ENCODE results near the gene FLRT1.
A peak's percentile ranks its signal among the peaks of the same experiment; 100 is the strongest.

The FLRT1 gene

DNA sequence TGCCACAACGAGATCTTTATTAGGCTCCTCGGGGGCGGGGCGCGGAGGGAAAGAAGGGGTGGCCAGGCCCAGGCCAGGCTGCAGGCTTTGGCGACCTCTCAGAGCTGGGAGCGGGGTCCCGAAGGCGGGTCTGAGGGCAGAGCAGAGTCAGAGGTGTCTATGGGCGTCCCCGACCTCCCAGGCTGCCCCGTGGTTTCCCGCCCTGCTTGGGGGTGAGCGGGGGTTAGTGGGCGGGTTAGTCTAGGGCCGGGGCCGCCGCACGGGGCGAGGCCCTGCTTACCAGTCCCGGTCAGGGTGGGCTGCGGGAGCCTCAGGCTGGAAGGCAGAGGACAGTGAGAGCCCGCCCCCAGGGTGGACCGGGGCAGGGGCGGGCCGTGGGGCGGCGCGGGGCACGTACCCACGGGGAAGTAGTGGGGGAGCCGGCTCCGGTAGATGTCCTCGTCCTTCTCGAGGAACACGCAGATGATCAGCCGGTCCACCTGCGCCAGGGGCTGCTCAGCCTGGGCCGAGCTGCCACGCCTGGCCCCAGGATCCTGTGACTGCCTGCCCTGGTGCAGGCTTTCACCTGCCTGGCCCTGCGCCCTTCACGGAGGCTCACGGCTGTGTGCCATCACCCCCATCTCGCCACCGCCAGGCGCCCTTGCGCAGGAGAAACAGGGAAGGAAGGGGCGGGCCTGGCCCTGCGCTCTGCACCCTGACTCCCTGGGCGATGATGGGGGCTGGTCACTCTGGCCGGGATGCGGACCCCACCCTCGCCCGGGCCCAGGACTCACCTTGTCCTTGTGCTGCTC is 37.0 kb upstream of the FLRT1 start:
- Histone ChIP-seq H3K4me3 (ENCODE audit: low read depth in 1 of 2, low read length in 2 of 2) (no peak overlapping the region), H3K9me3 (ENCODE audit: control insufficient read depth in 1 of 2, low read length in 2 of 2) (no peaks in the 10 kb centered on the region), H3K9ac (ENCODE audit: low read depth in 1 of 2, low read length in 2 of 2) (no peak overlapping the region), H3K27ac (ENCODE audit: low read depth, low read length) (no peak overlapping the region), H3K4me1 (ENCODE audit: control insufficient read depth in 1 of 2, insufficient read depth in 2 of 2, low read length in 2 of 2) (peaks cover 0 to 10% of the 10 kb centered on the region in 2 donors), H3K36me3 (ENCODE audit: control insufficient read depth in 1 of 2, insufficient read depth in 2 of 2, low read length in 2 of 2) (peaks cover 8 to 41% of the 10 kb centered on the region in 2 donors), H3K27me3 (ENCODE audit: control insufficient read depth in 1 of 2, insufficient read depth in 2 of 2, low read length in 2 of 2) (no peaks in the 10 kb centered on the region)

DNA sequence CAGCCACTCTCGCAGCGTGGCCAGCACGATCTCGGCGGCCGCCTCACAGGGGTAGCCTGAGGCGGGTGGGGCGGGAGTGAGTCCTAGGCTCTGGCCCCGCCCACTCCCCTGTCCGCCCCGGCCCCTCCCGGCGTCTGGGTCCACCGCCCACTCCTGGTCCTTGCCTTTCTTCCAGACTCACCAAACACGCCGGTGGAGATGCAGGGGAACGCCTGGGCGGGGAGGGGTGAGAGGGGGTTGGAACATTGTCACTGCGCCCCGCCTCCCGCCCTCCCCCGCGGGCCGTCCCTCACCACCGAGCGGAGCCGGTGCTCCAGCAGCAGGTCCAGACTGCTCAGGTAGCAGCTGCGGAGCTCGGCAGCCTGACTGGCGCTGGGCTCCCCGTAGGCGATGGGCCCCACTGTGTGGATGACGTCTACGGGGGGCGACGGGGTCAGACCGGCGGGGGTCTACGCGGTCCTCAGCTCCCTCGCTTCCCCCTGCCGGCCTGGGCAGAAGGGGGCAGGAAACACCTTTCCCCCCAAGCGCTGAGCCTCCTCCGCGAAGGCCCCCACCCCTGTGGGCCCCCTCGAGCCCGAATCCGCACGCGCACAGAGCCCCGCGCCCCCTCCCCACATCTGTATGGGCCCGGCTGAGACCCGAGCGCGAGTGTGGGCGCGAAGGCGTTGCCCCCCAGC is 36.2 kb upstream of the FLRT1 start:
- Histone ChIP-seq H3K9ac (ENCODE audit: low read depth in 1 of 2, low read length in 2 of 2) (no peak overlapping the region), H3K27me3 (ENCODE audit: control insufficient read depth in 1 of 2, insufficient read depth in 2 of 2, low read length in 2 of 2) (no peaks in the 10 kb centered on the region), H3K36me3 (ENCODE audit: control insufficient read depth in 1 of 2, insufficient read depth in 2 of 2, low read length in 2 of 2) (peaks cover 8 to 37% of the 10 kb centered on the region in 2 donors), H3K4me1 (ENCODE audit: control insufficient read depth in 1 of 2, insufficient read depth in 2 of 2, low read length in 2 of 2) (peaks cover 0 to 10% of the 10 kb centered on the region in 2 donors), H3K27ac (ENCODE audit: low read depth, low read length) (no peak overlapping the region), H3K9me3 (ENCODE audit: control insufficient read depth in 1 of 2, low read length in 2 of 2) (no peaks in the 10 kb centered on the region), H3K4me3 (ENCODE audit: low read depth in 1 of 2, low read length in 2 of 2) (peak overlapping the region; percentile 15 to 16)

DNA sequence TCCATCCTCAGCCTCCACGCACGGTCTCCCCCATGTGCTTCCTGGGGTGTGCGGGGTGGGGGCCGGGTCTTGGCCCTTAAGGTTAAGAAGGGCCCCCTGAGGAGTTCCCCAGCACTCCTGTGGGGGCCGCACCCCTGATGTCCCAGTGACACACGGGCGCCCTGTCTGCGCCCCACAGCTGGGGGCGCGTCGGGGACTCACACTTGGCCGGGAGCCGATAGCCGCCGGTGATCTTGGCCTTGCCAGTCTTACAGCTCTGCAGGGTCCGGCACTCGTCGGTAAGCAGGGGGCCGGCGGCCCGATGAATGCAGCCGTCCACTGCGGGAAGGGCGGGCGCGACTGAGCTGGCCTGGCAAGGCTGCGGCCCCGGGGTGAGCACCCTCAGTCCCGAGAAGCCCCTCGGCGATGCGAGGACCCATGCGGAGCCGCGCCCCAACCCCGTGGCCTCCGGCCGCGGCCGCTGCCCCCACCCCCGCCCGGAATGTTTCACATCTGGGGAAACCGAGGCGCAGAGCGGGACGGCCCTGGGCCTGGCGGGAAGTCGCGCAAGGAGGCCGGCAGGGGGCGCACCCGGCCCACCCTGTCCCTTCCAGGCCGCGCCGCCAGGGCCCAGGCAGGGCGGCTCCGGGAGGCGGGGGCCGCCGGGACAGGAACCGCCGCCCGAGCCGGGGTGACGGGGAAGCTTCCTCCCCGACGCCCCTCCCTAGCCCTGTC is 35.5 kb upstream of the FLRT1 start:
- Histone ChIP-seq H3K4me1 (ENCODE audit: control insufficient read depth in 1 of 2, insufficient read depth in 2 of 2, low read length in 2 of 2) (peaks cover 0 to 10% of the 10 kb centered on the region in 2 donors), H3K27me3 (ENCODE audit: control insufficient read depth in 1 of 2, insufficient read depth in 2 of 2, low read length in 2 of 2) (no peaks in the 10 kb centered on the region), H3K36me3 (ENCODE audit: control insufficient read depth in 1 of 2, insufficient read depth in 2 of 2, low read length in 2 of 2) (peaks cover 8 to 30% of the 10 kb centered on the region in 2 donors), H3K9ac (ENCODE audit: low read depth in 1 of 2, low read length in 2 of 2) (no peak overlapping the region), H3K27ac (ENCODE audit: low read depth, low read length) (no peak overlapping the region), H3K9me3 (ENCODE audit: control insufficient read depth in 1 of 2, low read length in 2 of 2) (no peaks in the 10 kb centered on the region), H3K4me3 (ENCODE audit: low read depth in 1 of 2, low read length in 2 of 2) (peak overlapping the region; percentile 29 to 45)

DNA sequence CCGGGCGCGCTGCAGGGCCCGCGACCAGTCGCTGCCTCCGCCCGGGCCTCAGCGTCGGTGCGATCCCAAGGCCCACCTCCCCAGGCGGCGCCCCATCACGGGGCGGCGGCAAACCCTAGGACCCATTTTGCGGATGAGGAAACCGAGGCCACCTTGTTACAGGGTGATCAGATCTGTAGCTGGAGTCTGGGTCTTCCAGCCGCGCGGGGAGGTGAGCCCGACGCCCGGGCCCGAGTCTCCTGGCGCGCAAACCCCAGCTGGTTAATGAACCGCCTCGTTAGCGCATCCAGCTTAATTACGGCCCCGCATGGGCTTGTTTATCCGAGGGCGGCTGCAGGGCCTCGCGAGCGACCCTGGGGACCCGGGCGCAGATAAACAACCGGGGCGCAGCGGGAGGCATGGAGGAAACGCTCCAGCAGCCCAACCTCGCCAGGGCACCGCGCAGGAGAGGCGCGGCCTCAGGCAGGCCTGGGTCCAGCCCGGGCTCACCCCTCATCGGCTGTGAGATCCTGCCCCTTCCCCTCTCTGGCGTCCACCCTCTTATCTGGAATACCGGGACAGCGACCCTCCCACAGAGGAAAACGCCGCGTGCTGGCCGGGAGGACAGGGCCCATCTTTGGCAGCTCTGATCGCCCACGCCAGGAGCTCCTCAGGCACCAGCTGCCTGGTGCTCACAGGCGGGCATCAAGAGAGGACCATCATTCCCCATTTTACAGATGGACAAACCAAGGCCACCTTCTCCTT is 34.8 kb upstream of the FLRT1 start:
- Histone ChIP-seq H3K9me3 (ENCODE audit: control insufficient read depth in 1 of 2, low read length in 2 of 2) (no peaks in the 10 kb centered on the region), H3K4me3 (ENCODE audit: low read depth in 1 of 2, low read length in 2 of 2) (peak overlapping the region; percentile 29 to 45), H3K27me3 (ENCODE audit: control insufficient read depth in 1 of 2, insufficient read depth in 2 of 2, low read length in 2 of 2) (peaks cover 0 to 4% of the 10 kb centered on the region in 2 donors), H3K4me1 (ENCODE audit: control insufficient read depth in 1 of 2, insufficient read depth in 2 of 2, low read length in 2 of 2) (peaks cover 0 to 10% of the 10 kb centered on the region in 2 donors), H3K36me3 (ENCODE audit: control insufficient read depth in 1 of 2, insufficient read depth in 2 of 2, low read length in 2 of 2) (peaks cover 8 to 22% of the 10 kb centered on the region in 2 donors), H3K27ac (ENCODE audit: low read depth, low read length) (no peak overlapping the region), H3K9ac (ENCODE audit: low read depth in 1 of 2, low read length in 2 of 2) (no peak overlapping the region)

DNA sequence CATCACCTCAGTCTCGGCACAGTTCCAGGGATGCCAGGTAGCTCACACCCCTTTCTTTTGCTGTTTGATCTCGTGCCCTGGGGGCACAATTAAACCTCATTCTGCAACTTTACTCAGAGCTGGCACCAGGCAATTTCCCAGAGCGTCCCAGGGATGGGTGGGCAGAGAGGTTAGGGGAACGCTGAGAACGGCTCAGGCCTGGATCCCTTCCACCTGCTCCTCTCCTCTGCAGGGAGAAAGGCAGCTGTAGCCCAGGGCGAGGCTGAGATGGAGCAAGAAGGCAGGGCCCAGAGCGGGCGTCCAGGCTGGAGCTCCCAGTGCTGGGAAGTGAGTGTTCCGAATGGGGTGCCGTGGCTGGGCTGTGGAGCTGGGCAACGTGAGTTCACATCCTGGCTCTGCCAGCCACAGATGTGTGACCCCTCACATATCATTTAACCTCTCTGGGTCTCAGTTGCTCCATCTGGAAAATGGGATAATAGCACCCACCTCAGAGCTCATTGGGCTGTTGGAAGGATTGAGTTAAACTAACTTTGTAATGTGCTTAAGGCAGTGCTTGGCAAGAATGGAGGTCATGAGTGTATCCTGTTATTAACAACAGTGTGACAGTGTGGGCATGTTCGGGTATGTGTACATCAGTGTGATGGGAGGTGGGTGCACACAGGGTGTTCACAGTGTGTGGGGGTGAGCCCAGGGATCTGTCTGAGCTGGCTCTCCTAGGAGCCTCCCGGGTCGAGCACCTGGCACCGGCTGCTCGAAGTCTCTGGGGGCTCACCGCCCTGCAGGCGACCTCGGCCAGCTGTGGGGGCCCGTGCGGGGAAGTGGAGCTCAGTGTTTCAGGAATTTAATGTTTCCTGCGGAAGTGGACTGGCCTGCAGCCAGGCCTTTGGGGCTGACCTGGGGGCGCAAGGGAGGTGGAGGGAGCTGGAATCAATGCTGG is 34.0 kb upstream of the FLRT1 start:
- Histone ChIP-seq H3K9ac (ENCODE audit: low read depth in 1 of 2, low read length in 2 of 2) (no peak overlapping the region), H3K4me3 (ENCODE audit: low read depth in 1 of 2, low read length in 2 of 2) (no peak overlapping the region), H3K36me3 (ENCODE audit: control insufficient read depth in 1 of 2, insufficient read depth in 2 of 2, low read length in 2 of 2) (peaks cover 6 to 15% of the 10 kb centered on the region in 2 donors), H3K4me1 (ENCODE audit: control insufficient read depth in 1 of 2, insufficient read depth in 2 of 2, low read length in 2 of 2) (peaks cover 2 to 10% of the 10 kb centered on the region in 2 donors), H3K9me3 (ENCODE audit: control insufficient read depth in 1 of 2, low read length in 2 of 2) (no peaks in the 10 kb centered on the region), H3K27ac (ENCODE audit: low read depth, low read length) (no peak overlapping the region), H3K27me3 (ENCODE audit: control insufficient read depth in 1 of 2, insufficient read depth in 2 of 2, low read length in 2 of 2) (peaks cover 4% of the 10 kb centered on the region in 2 donors)

DNA sequence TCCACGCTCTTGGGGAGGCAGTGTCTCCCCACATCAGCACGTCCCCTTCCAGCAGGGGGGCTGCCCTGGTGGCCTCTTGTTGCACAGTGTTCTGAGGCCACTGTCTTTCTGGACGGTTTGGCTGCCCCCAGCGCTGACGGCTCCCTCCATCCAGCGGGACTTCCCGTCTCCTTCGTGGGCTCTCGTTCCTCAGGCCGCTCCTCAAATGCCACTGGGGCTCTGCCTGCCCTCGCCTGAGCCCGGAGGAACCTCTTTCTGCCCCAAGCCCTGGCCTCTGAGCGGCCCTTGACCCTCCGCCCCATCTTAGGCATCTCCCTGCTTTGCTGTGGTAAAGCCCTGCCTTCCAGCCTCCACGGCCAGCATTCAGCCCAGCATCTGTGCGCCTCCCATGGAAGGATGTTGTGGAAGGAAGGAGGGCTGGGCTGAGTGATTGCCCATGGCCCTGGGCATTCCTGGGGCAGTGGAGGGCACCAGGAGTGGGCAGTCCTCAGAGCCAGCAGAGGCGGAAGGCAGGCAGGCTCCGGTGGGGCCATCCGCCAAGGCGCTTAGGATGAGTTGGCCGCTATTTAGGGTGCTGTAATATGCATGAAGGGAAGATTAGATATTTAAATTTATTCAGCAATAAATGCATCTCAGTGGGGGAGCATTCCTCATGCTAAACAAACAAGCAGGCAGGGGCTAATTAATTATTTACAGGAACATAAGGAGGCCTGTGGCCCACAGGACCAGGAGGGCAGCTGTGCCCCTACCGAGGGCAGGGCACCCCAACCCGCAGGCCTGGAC is 31.7 kb upstream of the FLRT1 start:
- peaks cover 10 to 18% of the 10 kb centered on the region in 2 donors for H3K4me1 ChIP-seq (ENCODE audit: control insufficient read depth in 1 of 2, insufficient read depth in 2 of 2, low read length in 2 of 2)
- no peak overlapping the region for H3K4me3 ChIP-seq (ENCODE audit: low read depth in 1 of 2, low read length in 2 of 2)
- H3K27me3 ChIP-seq (ENCODE audit: control insufficient read depth in 1 of 2, insufficient read depth in 2 of 2, low read length in 2 of 2), result peaks cover 4 to 7% of the 10 kb centered on the region in 2 donors
- H3K36me3 ChIP-seq (ENCODE audit: control insufficient read depth in 1 of 2, insufficient read depth in 2 of 2, low read length in 2 of 2), result no peaks in the 10 kb centered on the region
- H3K9me3 ChIP-seq (ENCODE audit: control insufficient read depth in 1 of 2, low read length in 2 of 2), result no peaks in the 10 kb centered on the region
- no peak overlapping the region for H3K9ac ChIP-seq (ENCODE audit: low read depth in 1 of 2, low read length in 2 of 2)
- peak overlapping the region; percentile 42 for H3K27ac ChIP-seq (ENCODE audit: low read depth, low read length)

DNA sequence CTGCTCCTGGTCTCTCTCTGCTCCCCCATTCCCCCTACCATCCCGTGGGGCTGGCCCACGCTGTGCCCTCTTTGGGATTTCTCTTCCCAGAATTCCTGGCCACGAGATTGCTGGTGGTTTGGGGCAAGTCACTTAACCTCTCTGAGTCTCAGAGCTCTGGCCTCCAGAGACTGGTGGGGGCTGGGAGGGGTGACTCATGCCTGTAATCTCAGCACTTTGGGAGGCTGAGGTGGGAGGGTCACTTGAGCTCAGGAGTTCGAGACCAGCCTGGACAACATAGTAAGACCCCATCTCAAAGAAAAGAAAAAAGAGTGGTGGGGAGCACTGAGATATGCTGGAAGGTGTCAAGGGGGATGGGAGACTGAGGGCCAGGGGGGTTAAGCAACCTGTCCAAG is 31.1 kb upstream of the FLRT1 start:
- no peak overlapping the region for H3K27ac ChIP-seq (ENCODE audit: low read depth, low read length)
- H3K27me3 ChIP-seq (ENCODE audit: control insufficient read depth in 1 of 2, insufficient read depth in 2 of 2, low read length in 2 of 2), result peaks cover 4 to 7% of the 10 kb centered on the region in 2 donors
- H3K9me3 ChIP-seq (ENCODE audit: control insufficient read depth in 1 of 2, low read length in 2 of 2), result no peaks in the 10 kb centered on the region
- H3K9ac ChIP-seq (ENCODE audit: low read depth in 1 of 2, low read length in 2 of 2), result no peak overlapping the region
- H3K36me3 ChIP-seq (ENCODE audit: control insufficient read depth in 1 of 2, insufficient read depth in 2 of 2, low read length in 2 of 2), result no peaks in the 10 kb centered on the region
- peaks cover 10 to 16% of the 10 kb centered on the region in 2 donors for H3K4me1 ChIP-seq (ENCODE audit: control insufficient read depth in 1 of 2, insufficient read depth in 2 of 2, low read length in 2 of 2)
- no peak overlapping the region for H3K4me3 ChIP-seq (ENCODE audit: low read depth in 1 of 2, low read length in 2 of 2)

DNA sequence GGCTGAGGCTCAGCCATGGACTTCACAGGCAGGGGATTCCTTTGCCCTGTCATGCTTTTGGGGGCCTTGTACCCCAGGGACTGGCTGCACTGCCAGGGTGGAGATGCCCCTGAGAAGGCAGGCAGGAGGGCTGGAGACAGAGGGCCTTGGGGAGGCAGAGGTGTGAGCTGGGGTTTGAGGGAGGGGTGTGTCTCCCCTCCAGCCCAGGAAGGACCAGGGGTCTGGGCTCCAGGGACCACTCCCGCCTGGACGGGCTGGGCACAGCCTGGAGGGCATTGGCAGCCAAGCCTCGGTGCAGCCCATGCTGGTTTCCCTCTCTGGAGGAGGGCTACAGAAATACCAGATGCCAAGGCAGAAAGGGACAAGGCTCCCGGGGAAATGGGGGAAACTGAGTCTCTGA is 30.0 kb upstream of the FLRT1 start:
- Histone ChIP-seq H3K36me3 (ENCODE audit: control insufficient read depth in 1 of 2, insufficient read depth in 2 of 2, low read length in 2 of 2) (no peaks in the 10 kb centered on the region), H3K27ac (ENCODE audit: low read depth, low read length) (no peak overlapping the region), H3K9ac (ENCODE audit: low read depth in 1 of 2, low read length in 2 of 2) (no peak overlapping the region), H3K4me1 (ENCODE audit: control insufficient read depth in 1 of 2, insufficient read depth in 2 of 2, low read length in 2 of 2) (peaks cover 10 to 15% of the 10 kb centered on the region in 2 donors), H3K4me3 (ENCODE audit: low read depth in 1 of 2, low read length in 2 of 2) (no peak overlapping the region), H3K9me3 (ENCODE audit: control insufficient read depth in 1 of 2, low read length in 2 of 2) (peaks cover 0 to 3% of the 10 kb centered on the region in 2 donors), H3K27me3 (ENCODE audit: control insufficient read depth in 1 of 2, insufficient read depth in 2 of 2, low read length in 2 of 2) (peaks cover 4 to 7% of the 10 kb centered on the region in 2 donors)

Measured in duodenal mucosa (tissue), 2 donors.